ENCODE data around the gene LIPC.

- TF ChIP-seq POLR2A (IDR thresholded peaks at IDR 0.05; ENCODE audit: borderline replicate concordance, extremely low read depth, insufficient read depth, insufficient read length): no peak
- no peak for TF ChIP-seq ZBTB33 (IDR thresholded peaks at IDR 0.05; ENCODE audit: extremely low read depth, insufficient replicate concordance, low read length)
- TF ChIP-seq ZFX (IDR thresholded peaks at IDR 0.05): no peak
- TF ChIP-seq SIN3A (IDR thresholded peaks at IDR 0.05; ENCODE audit: low read depth): no peak
- TF ChIP-seq CTCF (IDR thresholded peaks at IDR 0.05 in 2 of 3, conservative IDR thresholded peaks at IDR 0.05 in 1 of 3; ENCODE audit: borderline replicate concordance in 1 of 3, insufficient read depth in 1 of 3, low read depth in 2 of 3, low read length in 2 of 3): no peak
- TF ChIP-seq POLR2AphosphoS5 (IDR thresholded peaks at IDR 0.05; ENCODE audit: low read depth, low read length): no peak
- TF ChIP-seq EZH2 (IDR thresholded peaks at IDR 0.05): no peak
- TF ChIP-seq CEBPB (IDR thresholded peaks at IDR 0.05; ENCODE audit: low read depth): no peak
- TF ChIP-seq FOSL1 (IDR thresholded peaks at IDR 0.05; ENCODE audit: low read depth): no peak
- no peak for TF ChIP-seq EZH2phosphoT487 (IDR thresholded peaks at IDR 0.05; ENCODE audit: borderline replicate concordance)
Observed at GRCh38 chr15:58530056-58530590, 98.3 kb downstream of the LIPC start.
